GM21529 (cell line): ENCODE results near the gene CXCR4.

Source experiments
- ATAC-seq: cut with Tn5 transposase; IDR thresholded peaks from one replicate; pipeline ENCODE4 v1.9.1; 2021; ENCODE audit not compliant: unreplicated experiment

The CXCR4 gene

GRCh38 chr2:136131961-136132824, 14.2 kb upstream of the CXCR4 start:
- ATAC-seq = peak; percentile 79

- ATAC-seq = peak; percentile 10
Measured at GRCh38 chr2:136131484-136131960, 13.6 kb upstream of the CXCR4 start.

- ATAC-seq = no peak
Measured at GRCh38 chr2:136130511-136130910, 12.6 kb upstream of the CXCR4 start.

- ATAC-seq = no peak
Measured at GRCh38 chr2:136130045-136130444, 12.1 kb upstream of the CXCR4 start.

GRCh38 chr2:136129601-136130000, 11.7 kb upstream of the CXCR4 start:
- no peak for ATAC-seq

- ATAC-seq = no peak
Measured at GRCh38 chr2:136128905-136129304, 11.0 kb upstream of the CXCR4 start.

GRCh38 chr2:136128366-136128765, 10.4 kb upstream of the CXCR4 start:
- ATAC-seq = no peak

- no peak for ATAC-seq
Measured at GRCh38 chr2:136127356-136127755, 9.4 kb upstream of the CXCR4 start.

- ATAC-seq = no peak
Measured at GRCh38 chr2:136126421-136126926, 8.5 kb upstream of the CXCR4 start.

GRCh38 chr2:136126021-136126420, 8.1 kb upstream of the CXCR4 start:
- no peak for ATAC-seq

GRCh38 chr2:136125236-136125635, 7.3 kb upstream of the CXCR4 start:
- no peak for ATAC-seq

- no peak for ATAC-seq
Measured at GRCh38 chr2:136124805-136125204, 6.9 kb upstream of the CXCR4 start.

- no peak for ATAC-seq
Measured at GRCh38 chr2:136122661-136123060, 4.7 kb upstream of the CXCR4 start.

GRCh38 chr2:136121204-136121910, 3.4 kb upstream of the CXCR4 start:
- ATAC-seq = no peak

GRCh38 chr2:136119717-136120675, 2.0 kb upstream of the CXCR4 start:
- ATAC-seq = no peak

GRCh38 chr2:136118819-136119716, 1.1 kb upstream of the CXCR4 start:
- ATAC-seq = no peak

- ATAC-seq = peak; percentile 21
Measured at GRCh38 chr2:136117391-136117841, 533 bp downstream of the CXCR4 start.

- ATAC-seq = peak; percentile 50
Measured at GRCh38 chr2:136116813-136117390, 1.0 kb downstream of the CXCR4 start.

GRCh38 chr2:136116151-136116812, 1.7 kb downstream of the CXCR4 start:
- ATAC-seq = peak; percentile 18
